Measurements from ENCODE around the gene NR2C1. TPM values are rescaled to one million over a fixed set of nuclear protein-coding genes. Genes with fewer than 3 reads are reported as not detected.

The NR2C1 gene
- total RNA-seq, 4 donors from 2014 or later = 31.5 to 57.3 (median 40.4) TPM

DNA sequence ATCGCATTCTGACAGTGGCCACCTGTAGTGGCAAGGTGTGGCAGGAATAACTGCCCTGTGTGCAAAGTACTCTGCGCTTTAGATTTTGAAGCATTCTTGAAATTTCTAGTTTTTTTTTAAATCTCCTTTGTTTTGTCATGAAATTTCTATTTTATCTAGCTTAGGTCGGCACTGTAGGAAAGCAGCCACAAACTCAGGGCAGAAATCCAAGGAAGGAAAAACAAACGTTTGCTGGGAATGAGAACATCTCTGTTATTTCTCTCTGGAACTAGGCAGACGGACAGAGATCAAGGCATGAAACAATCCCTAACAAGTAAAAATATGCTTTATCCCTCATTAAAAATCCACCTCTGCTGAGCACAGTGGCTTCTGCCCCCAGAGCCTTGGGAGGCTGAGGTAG is 1.3 kb upstream of the NR2C1 start:
- no peaks in the 10 kb centered on the region for H3K9me3 ChIP-seq

GRCh38 chr12:95073698-95074520 is 491 bp upstream of the NR2C1 start:
- peaks cover 11 to 55% (median 41%) of the 10 kb centered on the region in 4 donors for H3K4me1 ChIP-seq
- H3K27ac ChIP-seq (replicated peaks in 1 of 4) = peak overlapping the region; percentile 91 to 97 (median 94)
- TF ChIP-seq POLR2A (IDR thresholded peaks at IDR 0.05; ENCODE audit: low read depth) = no peak
- TF ChIP-seq, protein P1, sequence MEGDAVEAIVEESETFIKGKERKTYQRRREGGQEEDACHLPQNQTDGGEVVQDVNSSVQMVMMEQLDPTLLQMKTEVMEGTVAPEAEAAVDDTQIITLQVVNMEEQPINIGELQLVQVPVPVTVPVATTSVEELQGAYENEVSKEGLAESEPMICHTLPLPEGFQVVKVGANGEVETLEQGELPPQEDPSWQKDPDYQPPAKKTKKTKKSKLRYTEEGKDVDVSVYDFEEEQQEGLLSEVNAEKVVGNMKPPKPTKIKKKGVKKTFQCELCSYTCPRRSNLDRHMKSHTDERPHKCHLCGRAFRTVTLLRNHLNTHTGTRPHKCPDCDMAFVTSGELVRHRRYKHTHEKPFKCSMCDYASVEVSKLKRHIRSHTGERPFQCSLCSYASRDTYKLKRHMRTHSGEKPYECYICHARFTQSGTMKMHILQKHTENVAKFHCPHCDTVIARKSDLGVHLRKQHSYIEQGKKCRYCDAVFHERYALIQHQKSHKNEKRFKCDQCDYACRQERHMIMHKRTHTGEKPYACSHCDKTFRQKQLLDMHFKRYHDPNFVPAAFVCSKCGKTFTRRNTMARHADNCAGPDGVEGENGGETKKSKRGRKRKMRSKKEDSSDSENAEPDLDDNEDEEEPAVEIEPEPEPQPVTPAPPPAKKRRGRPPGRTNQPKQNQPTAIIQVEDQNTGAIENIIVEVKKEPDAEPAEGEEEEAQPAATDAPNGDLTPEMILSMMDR (IDR thresholded peaks at IDR 0.05) = peak; percentile 81 to 87 (median 86)
- no peak for TF ChIP-seq POLR2AphosphoS5 (IDR thresholded peaks at IDR 0.05)
- no peak for TF ChIP-seq EP300 (IDR thresholded peaks at IDR 0.05)
- DNase-seq (ENCODE audit: extremely low spot score) = no peak
- H3K36me3 ChIP-seq = no peaks in the 10 kb centered on the region
- 61% methylated on average over 23 of the region's 23 CpGs for WGBS
- H3K9me3 ChIP-seq = no peaks in the 10 kb centered on the region
- peak overlapping the region; percentile 76 to 96 (median 92) for H3K4me3 ChIP-seq
- intact Hi-C loops (cut with DNase I) = loop anchor here (2.0 kb wide), 1 partner anchor 43 kb away; no protein-coding TSS in a partner anchor
- no peaks in the 10 kb centered on the region for H3K27me3 ChIP-seq

More for the DNA sequence above, 1.3 kb upstream of the NR2C1 start:
- no peaks in the 10 kb centered on the region for H3K36me3 ChIP-seq
- WGBS = 58% methylated on average over 5 of the region's 5 CpGs
- TF ChIP-seq, protein P1 (IDR thresholded peaks at IDR 0.05) = no peak
- TF ChIP-seq POLR2AphosphoS5 (IDR thresholded peaks at IDR 0.05) = peak in 1 of 2 donors; percentile 9
- H3K27ac ChIP-seq (replicated peaks in 1 of 4) = peak overlapping the region; percentile 91 to 97 (median 94)
- H3K27me3 ChIP-seq = no peaks in the 10 kb centered on the region
- DNase-seq (ENCODE audit: extremely low spot score) = no peak
- no peak overlapping the region for H3K4me3 ChIP-seq
- intact Hi-C loops (cut with DNase I) = no loop called here
- H3K4me1 ChIP-seq = peaks cover 11 to 46% (median 37%) of the 10 kb centered on the region in 4 donors

DNA sequence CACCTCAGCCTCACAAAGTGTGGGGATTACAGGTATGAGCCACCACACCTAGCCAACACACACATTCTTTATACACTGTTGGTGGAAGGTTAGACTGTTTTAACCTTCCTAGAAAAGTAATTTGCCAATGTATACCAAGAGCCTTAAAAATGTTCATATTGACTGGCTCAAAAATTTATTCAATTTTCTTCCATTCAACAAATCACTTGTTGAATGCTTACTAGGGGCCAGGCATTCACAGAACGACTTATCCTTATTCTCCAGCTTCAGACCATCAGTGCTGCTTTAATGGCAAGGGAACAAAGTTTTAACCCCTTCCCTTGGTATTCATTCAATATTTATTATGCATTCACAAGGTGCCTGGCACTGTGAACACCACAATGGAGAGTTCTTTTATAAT is 3.0 kb downstream of the NR2C1 start:
- Histone ChIP-seq H3K27ac (replicated peaks in 1 of 4) (no peak overlapping the region), H3K27me3 (no peaks in the 10 kb centered on the region), H3K9me3 (no peaks in the 10 kb centered on the region), H3K4me3 (no peak overlapping the region), H3K36me3 (peaks cover 9 to 22% (median 19%) of the 10 kb centered on the region in 4 donors), H3K4me1 (peaks cover 11 to 63% (median 40%) of the 10 kb centered on the region in 4 donors)
- no peak for DNase-seq (ENCODE audit: extremely low spot score)
- 91% methylated on average over 1 of the region's 1 CpG for WGBS
- intact Hi-C loops (cut with DNase I) = no loop called here
- TF ChIP-seq POLR2AphosphoS5 (IDR thresholded peaks at IDR 0.05) (no peak), POLR2A (IDR thresholded peaks at IDR 0.05; ENCODE audit: low read depth) (no peak), EP300 (IDR thresholded peaks at IDR 0.05) (no peak)
- TF ChIP-seq, protein P1 (IDR thresholded peaks at IDR 0.05) = no peak

DNA sequence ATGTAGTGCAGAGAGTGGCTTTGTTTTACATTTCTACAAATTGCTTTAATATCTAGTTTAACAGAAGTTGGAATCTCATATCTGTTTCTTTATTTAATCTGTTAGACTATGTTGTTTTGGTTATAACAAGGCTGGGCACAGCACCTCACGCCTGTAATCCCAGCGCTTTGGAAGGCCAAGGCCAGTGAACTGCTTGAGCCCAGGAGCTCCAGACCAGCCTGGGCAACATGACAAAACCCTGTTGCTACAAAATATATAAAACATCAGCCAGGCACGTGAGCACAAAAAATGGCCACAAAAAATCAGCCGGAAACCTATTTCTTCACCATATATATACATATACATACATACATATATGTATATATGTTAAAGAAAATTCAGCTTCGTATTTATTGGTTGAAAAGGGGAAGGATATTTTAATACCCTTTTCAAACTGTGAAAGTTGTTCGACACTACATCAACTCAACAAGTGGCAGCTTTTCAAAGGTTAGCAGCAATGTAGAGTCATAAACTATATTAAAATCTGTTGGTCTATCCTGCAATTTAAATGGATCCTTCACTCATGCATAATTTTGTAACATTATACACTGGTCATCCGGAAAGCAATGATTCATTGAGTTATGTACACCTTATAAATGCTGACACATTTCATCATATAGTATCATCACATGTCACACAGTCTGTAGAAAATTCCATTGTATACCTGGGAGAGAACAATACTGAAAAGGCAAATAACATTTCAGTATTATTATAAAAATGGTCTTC is 7.1 kb downstream of the NR2C1 start:
- intact Hi-C loops (cut with DNase I) = no loop called here
- Histone ChIP-seq H3K27me3 (no peaks in the 10 kb centered on the region), H3K36me3 (peaks cover 25 to 61% (median 56%) of the 10 kb centered on the region in 4 donors), H3K9me3 (no peaks in the 10 kb centered on the region), H3K4me3 (no peak overlapping the region), H3K27ac (replicated peaks in 1 of 4) (no peak overlapping the region), H3K4me1 (peaks cover 0 to 32% (median 10%) of the 10 kb centered on the region in 4 donors)
- WGBS = 93% methylated on average over 7 of the region's 7 CpGs
- no peak for TF ChIP-seq POLR2AphosphoS5 (IDR thresholded peaks at IDR 0.05)
- no peak for DNase-seq (ENCODE audit: extremely low spot score)

GRCh38 chr12:95060951-95061350 is 12.5 kb downstream of the NR2C1 start:
- no peaks in the 10 kb centered on the region for H3K27me3 ChIP-seq
- H3K27ac ChIP-seq (replicated peaks in 1 of 4) = no peak overlapping the region
- no peaks in the 10 kb centered on the region for H3K9me3 ChIP-seq
- DNase-seq (ENCODE audit: extremely low spot score) = no peak
- 100% methylated on average over 1 of the region's 1 CpG for WGBS
- H3K4me3 ChIP-seq = no peak overlapping the region
- no peaks in the 10 kb centered on the region for H3K4me1 ChIP-seq
- peaks cover 46 to 98% (median 92%) of the 10 kb centered on the region in 4 donors for H3K36me3 ChIP-seq
- TF ChIP-seq, protein P1 (IDR thresholded peaks at IDR 0.05) = no peak
- TF ChIP-seq EP300 (IDR thresholded peaks at IDR 0.05) (no peak), POLR2AphosphoS5 (IDR thresholded peaks at IDR 0.05) (no peak), POLR2A (IDR thresholded peaks at IDR 0.05; ENCODE audit: low read depth) (no peak)
- intact Hi-C loops (cut with DNase I) = no loop called here

Measured in esophagus muscularis mucosa (tissue), 4 donors.